Activated effector memory CD4-positive, alpha-beta T cell treated with anti-CD3 and anti-CD28 coated beads, Interleukin-2, amount 50 U/mL, for 16 hours (primary cell): Measurements from ENCODE around the gene BEAN1.
A peak's percentile ranks its signal among the peaks of the same experiment; 100 is the strongest.

Source experiments
- DNase-seq: peaks from one replicate; pipeline ENCODE4 v3.0.0-alpha.2; 2020

The BEAN1 gene

DNA sequence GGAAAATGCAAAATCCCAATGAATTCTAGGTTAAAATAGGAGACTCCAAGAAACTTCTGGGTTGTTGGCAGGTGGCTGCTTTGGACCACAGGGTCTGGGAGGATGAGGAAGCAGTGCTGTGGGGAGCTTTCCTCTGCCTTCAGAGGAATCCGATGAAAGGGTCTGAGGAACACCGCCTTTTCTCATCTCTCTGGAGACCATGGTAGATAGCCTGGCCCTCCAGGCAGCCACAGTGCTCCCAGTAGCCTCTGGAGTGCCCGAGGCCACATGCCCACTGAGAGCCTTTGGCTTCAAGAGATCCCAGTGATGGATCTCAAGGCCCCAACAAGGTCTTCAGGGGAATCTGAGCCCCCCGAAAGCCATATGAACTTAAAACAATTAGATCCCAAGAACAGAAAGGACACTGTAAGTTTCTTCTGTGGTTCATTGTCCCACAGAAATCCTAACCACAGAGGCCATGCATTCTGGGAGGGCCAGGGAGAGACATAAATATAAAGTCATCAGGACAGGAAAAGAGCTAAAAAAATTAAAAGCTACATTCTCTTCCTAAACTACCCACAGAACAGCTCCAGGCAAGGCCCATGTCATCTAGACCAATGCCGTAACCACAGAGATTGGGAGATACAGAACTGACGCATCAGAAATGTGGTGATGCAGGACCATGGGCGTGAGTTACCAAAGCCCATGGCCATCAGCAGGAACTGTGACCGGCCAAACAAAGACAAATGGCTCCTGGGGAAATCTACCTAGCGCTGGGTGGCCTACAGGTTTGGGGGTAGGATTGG is 98.5 kb downstream of the BEAN1 start:
- peak; percentile 63 for DNase-seq

DNA sequence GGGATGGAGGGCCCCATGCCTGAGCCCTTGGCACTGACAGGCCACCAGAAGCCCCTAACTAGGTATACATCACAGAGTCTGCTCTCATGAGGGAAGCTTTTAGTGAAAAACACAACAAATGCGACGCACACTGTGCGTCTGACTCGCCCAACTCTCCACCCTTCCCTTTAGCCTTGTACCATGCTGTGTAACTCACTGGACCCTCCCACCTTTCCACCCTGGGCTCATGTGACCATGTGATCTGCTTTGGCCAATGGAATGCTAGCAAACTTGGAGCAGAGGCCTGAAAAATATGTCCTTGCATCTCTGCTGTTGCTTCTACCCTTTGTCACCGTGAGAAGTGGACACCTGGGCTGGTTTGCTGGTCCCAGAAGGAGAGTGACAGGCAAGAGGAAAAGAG is 101.2 kb downstream of the BEAN1 start:
- no peak for DNase-seq

DNA sequence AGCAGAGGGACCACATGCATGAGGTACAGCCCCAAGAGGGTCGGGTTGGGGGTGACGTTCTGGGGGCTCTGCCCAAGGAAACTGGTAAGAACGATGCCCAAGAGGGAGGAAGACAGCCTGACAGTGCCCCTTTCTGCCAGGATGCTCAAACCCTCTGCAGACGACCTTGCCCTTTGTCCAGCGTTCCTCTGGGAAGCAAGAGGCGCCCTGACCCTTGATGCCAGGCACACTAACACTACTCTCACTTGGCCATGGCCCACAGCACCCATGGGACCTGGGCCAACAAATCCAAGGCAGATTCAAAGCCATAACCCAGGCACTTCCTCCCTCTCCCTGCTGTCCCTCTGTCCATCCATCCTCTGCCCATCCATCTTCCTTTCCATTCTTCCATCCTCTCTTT is 102.4 kb downstream of the BEAN1 start:
- no peak for DNase-seq
